SK-N-SH (cell line): ENCODE data around the gene SUMF1.

Experiments used
- CTCF ChIP-seq: fragments of 200-600 bp; sonication (generic); IDR thresholded peaks from 2 replicates; pipeline ENCODE4 v1.6.1; 2017; ENCODE audit warnings: antibody characterized with exemption, mild to moderate bottlenecking, moderate library complexity
- EP300 ChIP-seq, 2 experiments: IDR thresholded peaks; 2 replicates each; pipeline versions ENCODE4 v1.4.0 to v1.6.1; 2012; ENCODE audit warnings: borderline replicate concordance in 1 of 2, low read depth in 1 of 2, low read length in 1 of 2
- POLR2AphosphoS5 ChIP-seq: IDR thresholded peaks from 2 replicates; pipeline ENCODE4 v1.6.1; 2012; ENCODE audit warnings: low read depth, low read length
- RAD21 ChIP-seq: IDR thresholded peaks from 2 replicates; pipeline ENCODE4 v1.6.1; 2012; ENCODE audit warnings: mild to moderate bottlenecking, low read length
- RCOR1 ChIP-seq: fragments of 150-350 bp; IDR thresholded peaks from 2 replicates; pipeline ENCODE4 v1.6.1; 2017; ENCODE audit warnings: antibody characterized with exemption, low read length
- SIN3A ChIP-seq: IDR thresholded peaks from 2 replicates; pipeline ENCODE4 v1.6.1; 2012; ENCODE audit warnings: low read depth, mild to moderate bottlenecking, low read length, moderate library complexity, borderline replicate concordance
- TAF1 ChIP-seq: IDR thresholded peaks from 2 replicates; pipeline ENCODE4 v1.6.1; 2012; ENCODE audit warnings: low read depth, mild to moderate bottlenecking, low read length, moderate library complexity, borderline replicate concordance
- USF2 ChIP-seq: fragments of 150-350 bp; IDR thresholded peaks from 2 replicates; pipeline ENCODE4 v1.6.1; 2017; ENCODE audit warnings: antibody characterized with exemption, low read length, low read depth, borderline replicate concordance

- TF ChIP-seq POLR2AphosphoS5 = no peak
- no peak for TF ChIP-seq EP300 (IDR thresholded peaks at IDR 0.05; ENCODE audit: borderline replicate concordance in 1 of 2, low read depth in 1 of 2, low read length in 1 of 2)
- TF ChIP-seq USF2 = no peak
- no peak for TF ChIP-seq CTCF
- no peak for TF ChIP-seq RCOR1
- TF ChIP-seq SIN3A = no peak
- no peak for TF ChIP-seq RAD21
- TF ChIP-seq TAF1 = no peak
These were observed 7.8 kb upstream of the SUMF1 start for GRCh38 chr3:4474683-4475490.
